ENCODE results near the gene CEND1. TPM values are rescaled to one million over a fixed set of nuclear protein-coding genes. Genes with fewer than 3 reads are reported as not detected.

The CEND1 gene
- total and polyA plus RNA-seq, 2 of the 4 experiments (the other 2 are of a cell fraction) = 0.90 to 4.0 TPM

- Histone ChIP-seq H3K79me1 (ENCODE audit: low read depth in 1 of 2, low read length in 2 of 2) (peaks cover 0 to 31% of the 10 kb centered on the region in 2 experiments; a peak in 3 of 4 replicates), H3K18ac (ENCODE audit: low read depth, low read length) (no peak within 1 kb of the TSS), H3K23ac (ENCODE audit: low read depth, low read length) (peak within 1 kb of the TSS; percentile 63; the same call in 1 of the 2 replicates), H3K14ac (replicated peaks; ENCODE audit: low read depth, low read length) (peak within 1 kb of the TSS; percentile 87; the same call in 1 of the 2 replicates), H3K27ac (ENCODE audit: insufficient read depth, low read length) (peak within 1 kb of the TSS; percentile 89), H3K9ac (ENCODE audit: low read depth, low read length) (peak within 1 kb of the TSS; percentile 84), H3K9me1 (ENCODE audit: insufficient read depth, low read length) (peaks cover 6% of the 10 kb centered on the region; the same call in 1 of the 2 replicates), H4K20me1 (ENCODE audit: insufficient read depth, low read length) (peaks cover 18% of the 10 kb centered on the region), H3K56ac (ENCODE audit: extremely low read depth, insufficient read depth, low read length) (peak within 1 kb of the TSS; percentile 38), H3K9me3 (ENCODE audit: control insufficient read depth, insufficient read depth, low read length) (no peaks in the 10 kb centered on the region), H2AK9ac (replicated peaks; ENCODE audit: low read depth, low read length, poor library complexity) (peak within 1 kb of the TSS; percentile 95), H2BK5ac (ENCODE audit: low read depth, low read length, poor library complexity, severe bottlenecking) (peak within 1 kb of the TSS; percentile 70), H4K5ac (ENCODE audit: low read depth, low read length) (peak within 1 kb of the TSS; percentile 1; the same call in 1 of the 2 replicates), H3K36me3 (ENCODE audit: control insufficient read depth, insufficient read depth, low read length) (peaks cover 40% of the 10 kb centered on the region), H4K8ac (ENCODE audit: low read depth in 2 of 2, low read length in 2 of 2) (peak within 1 kb of the TSS; percentile 35 to 71; a peak in 2 of 4 replicates), H3K4me2 (ENCODE audit: low read depth, low read length) (peak within 1 kb of the TSS; percentile 96), H2AFZ (replicated peaks; ENCODE audit: low read length, poor library complexity) (peak within 1 kb of the TSS; percentile 93), H2BK20ac (ENCODE audit: low read depth, low read length) (no peak within 1 kb of the TSS), H3K4ac (ENCODE audit: low read depth, low read length) (peak within 1 kb of the TSS; percentile 85), H4K91ac (ENCODE audit: insufficient read depth, low read depth, low read length) (peak within 1 kb of the TSS; percentile 87), H2AK5ac (ENCODE audit: low read depth, low read length) (peak within 1 kb of the TSS; percentile 90; the same call in 1 of the 2 replicates), H3K4me1 (ENCODE audit: control insufficient read depth, insufficient read depth, low read length) (peaks cover 11% of the 10 kb centered on the region), H2BK15ac (ENCODE audit: low read depth, low read length) (peak within 1 kb of the TSS; percentile 43; the same call in 1 of the 3 replicates), H3K4me3 (ENCODE audit: insufficient read depth, low read depth, low read length) (peak within 1 kb of the TSS; percentile 61), H3K27me3 (ENCODE audit: control insufficient read depth, insufficient read depth, low read length) (no peaks in the 10 kb centered on the region), H2BK120ac (ENCODE audit: low read depth, low read length) (0 out of 2 replicates have a peak within 1 kb of the TSS, but pooled peaks have one; percentile 20)
- intact Hi-C loops (cut with micrococcal nuclease) (no loop called here), in situ Hi-C loops (cut with MboI; ENCODE audit: low sequenced_read_pairs) (no loop called here), dilution Hi-C loops (cut with HindIII; ENCODE audit: low sequenced_read_pairs, unreplicated experiment) (no loop called here)
- ATAC-seq (ENCODE audit: low read depth) (peak; percentile 73), DNase-seq (peak; percentile 71)
- WGBS, 2 experiments (ENCODE audit: extremely low coverage in 2 of 2, insufficient read length in 1 of 2) = 0% methylated on average over 41 of the region's 69 CpGs; no CpG with 5 or more reads in 1 of the 2 experiments
- CTCF ChIA-PET = interaction anchor here (0.6 kb wide), 1 partner anchor 37 kb away, joined by 3 read pairs; no protein-coding TSS in a partner anchor
- BruUV-seq (replicated peaks) = no TSS peak
- POLR2A ChIA-PET (ENCODE audit: unreplicated experiment) = no interaction called here
- TF ChIP-seq RAD21 (IDR thresholded peaks at IDR 0.05; ENCODE audit: low read length) (peak; percentile 57), POLR2A (IDR thresholded peaks at IDR 0.05; ENCODE audit: low read depth, low read length) (no peak), CHD1 (IDR thresholded peaks at IDR 0.05; ENCODE audit: low read depth, low read length) (no peak), RFX5 (IDR thresholded peaks at IDR 0.05; ENCODE audit: low read depth, low read length) (no peak), CEBPB (IDR thresholded peaks at IDR 0.05; ENCODE audit: low read depth, low read length) (no peak), SMC3 (IDR thresholded peaks at IDR 0.05; ENCODE audit: low read depth, low read length) (peak; percentile 35), MXI1 (IDR thresholded peaks at IDR 0.05; ENCODE audit: borderline replicate concordance, low read depth, low read length) (peak; percentile 75), NFE2L2 (IDR thresholded peaks at IDR 0.05; ENCODE audit: low read depth, low read length) (no peak), FOS (IDR thresholded peaks at IDR 0.05; ENCODE audit: low read depth, low read length) (no peak), RCOR1 (IDR thresholded peaks at IDR 0.05; ENCODE audit: insufficient replicate concordance, low read length) (no peak), BHLHE40 (IDR thresholded peaks at IDR 0.05; ENCODE audit: low read depth, low read length) (peak; percentile 27; the same call in 1 of the 2 replicates)
- TF ChIP-seq, protein P1, sequence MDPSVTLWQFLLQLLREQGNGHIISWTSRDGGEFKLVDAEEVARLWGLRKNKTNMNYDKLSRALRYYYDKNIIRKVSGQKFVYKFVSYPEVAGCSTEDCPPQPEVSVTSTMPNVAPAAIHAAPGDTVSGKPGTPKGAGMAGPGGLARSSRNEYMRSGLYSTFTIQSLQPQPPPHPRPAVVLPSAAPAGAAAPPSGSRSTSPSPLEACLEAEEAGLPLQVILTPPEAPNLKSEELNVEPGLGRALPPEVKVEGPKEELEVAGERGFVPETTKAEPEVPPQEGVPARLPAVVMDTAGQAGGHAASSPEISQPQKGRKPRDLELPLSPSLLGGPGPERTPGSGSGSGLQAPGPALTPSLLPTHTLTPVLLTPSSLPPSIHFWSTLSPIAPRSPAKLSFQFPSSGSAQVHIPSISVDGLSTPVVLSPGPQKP (IDR thresholded peaks at IDR 0.05; ENCODE audit: borderline replicate concordance, low read depth, low read length) = no peak
- TF ChIP-seq, protein P2, sequence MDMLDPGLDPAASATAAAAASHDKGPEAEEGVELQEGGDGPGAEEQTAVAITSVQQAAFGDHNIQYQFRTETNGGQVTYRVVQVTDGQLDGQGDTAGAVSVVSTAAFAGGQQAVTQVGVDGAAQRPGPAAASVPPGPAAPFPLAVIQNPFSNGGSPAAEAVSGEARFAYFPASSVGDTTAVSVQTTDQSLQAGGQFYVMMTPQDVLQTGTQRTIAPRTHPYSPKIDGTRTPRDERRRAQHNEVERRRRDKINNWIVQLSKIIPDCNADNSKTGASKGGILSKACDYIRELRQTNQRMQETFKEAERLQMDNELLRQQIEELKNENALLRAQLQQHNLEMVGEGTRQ (IDR thresholded peaks at IDR 0.05; ENCODE audit: low read depth, low read length) = 0 out of 2 replicates have a peak, but pooled peaks have one; percentile 4
- TF ChIP-seq, protein P3, sequence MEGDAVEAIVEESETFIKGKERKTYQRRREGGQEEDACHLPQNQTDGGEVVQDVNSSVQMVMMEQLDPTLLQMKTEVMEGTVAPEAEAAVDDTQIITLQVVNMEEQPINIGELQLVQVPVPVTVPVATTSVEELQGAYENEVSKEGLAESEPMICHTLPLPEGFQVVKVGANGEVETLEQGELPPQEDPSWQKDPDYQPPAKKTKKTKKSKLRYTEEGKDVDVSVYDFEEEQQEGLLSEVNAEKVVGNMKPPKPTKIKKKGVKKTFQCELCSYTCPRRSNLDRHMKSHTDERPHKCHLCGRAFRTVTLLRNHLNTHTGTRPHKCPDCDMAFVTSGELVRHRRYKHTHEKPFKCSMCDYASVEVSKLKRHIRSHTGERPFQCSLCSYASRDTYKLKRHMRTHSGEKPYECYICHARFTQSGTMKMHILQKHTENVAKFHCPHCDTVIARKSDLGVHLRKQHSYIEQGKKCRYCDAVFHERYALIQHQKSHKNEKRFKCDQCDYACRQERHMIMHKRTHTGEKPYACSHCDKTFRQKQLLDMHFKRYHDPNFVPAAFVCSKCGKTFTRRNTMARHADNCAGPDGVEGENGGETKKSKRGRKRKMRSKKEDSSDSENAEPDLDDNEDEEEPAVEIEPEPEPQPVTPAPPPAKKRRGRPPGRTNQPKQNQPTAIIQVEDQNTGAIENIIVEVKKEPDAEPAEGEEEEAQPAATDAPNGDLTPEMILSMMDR (conservative IDR thresholded peaks at IDR 0.05; ENCODE audit: low read depth, low read length) = peak; percentile 85
Observed at GRCh38 chr11:798093-798713, 8.3 kb upstream of the CEND1 start, which contains the start of gene SLC25A22. Gene SLC25A22 (minus strand): TSS chr11:798281. CDS start chr11:795006, 3,275 bp downstream.

All from IMR-90 (cell line).